Measurements from ENCODE around the gene TMEM229A. TPM values are rescaled to one million over a fixed set of nuclear protein-coding genes. Genes with fewer than 3 reads are reported as not detected.
A peak's percentile ranks its signal among the peaks of the same experiment; 100 is the strongest.

Gene TMEM229A
- total and polyA plus RNA-seq, 9 of the 15 experiments (the other 6 are each of a cell fraction or from before 2014, with no cell fraction given), result not detected

DNA sequence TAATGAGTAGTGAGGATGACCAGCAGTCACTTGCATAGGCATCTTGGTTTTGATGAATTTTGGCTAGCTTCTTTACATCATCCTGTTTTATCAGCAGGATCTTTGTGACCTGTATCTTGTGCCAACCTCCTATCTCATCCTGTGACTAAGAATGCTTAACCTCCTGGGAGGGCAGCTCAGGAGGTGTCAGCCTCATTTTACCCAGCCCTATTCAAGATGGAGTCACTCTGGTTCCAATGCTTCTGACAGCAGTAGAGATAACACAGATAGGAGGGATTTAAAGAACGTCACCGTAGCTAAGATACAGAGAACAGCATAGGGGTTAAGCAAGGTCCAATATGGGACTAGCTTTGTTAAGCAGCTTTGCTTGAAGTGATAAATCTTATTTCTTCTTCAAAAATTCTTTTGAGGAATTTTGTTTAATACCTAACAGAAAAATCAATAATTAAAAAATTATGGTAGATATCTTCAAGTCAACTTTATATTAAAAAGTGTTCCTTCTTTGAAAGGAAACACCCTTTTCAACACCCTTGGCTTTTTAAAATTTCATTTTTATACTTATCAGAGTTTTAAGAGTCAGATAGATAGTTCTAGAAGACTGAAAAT lies 39.9 kb downstream of the TMEM229A start (continued):
- TF ChIP-seq ZFX (CRISPR knock-in tag; IDR thresholded peaks at IDR 0.05) (no peak), CHCHD3 (CRISPR knock-in tag; IDR thresholded peaks at IDR 0.05) (no peak), TBP (optimal IDR thresholded peaks at IDR 0.05; ENCODE audit: low read depth, low read length) (no peak), U2AF2 (optimal IDR thresholded peaks at IDR 0.05; ENCODE audit: low read depth, low read length) (no peak), FOXO4 (CRISPR knock-in tag; IDR thresholded peaks at IDR 0.05) (peak; percentile 96), TEAD4 (IDR thresholded peaks at IDR 0.05; ENCODE audit: low read length) (no peak), TEAD4 (CRISPR knock-in tag; IDR thresholded peaks at IDR 0.05; ENCODE audit: borderline replicate concordance) (no peak), ZNF830 (CRISPR knock-in tag; IDR thresholded peaks at IDR 0.05) (peak; percentile 98), MECOM (CRISPR knock-in tag; IDR thresholded peaks at IDR 0.05) (peak; percentile 45; the same call in 1 of the 2 replicates), FOXP1 (CRISPR knock-in tag; IDR thresholded peaks at IDR 0.05) (no peak), ZKSCAN1 (IDR thresholded peaks at IDR 0.05; ENCODE audit: low read depth, low read length) (no peak), ZBTB49 (CRISPR knock-in tag; IDR thresholded peaks at IDR 0.05; ENCODE audit: borderline replicate concordance) (no peak), RBM14 (IDR thresholded peaks at IDR 0.05; ENCODE audit: borderline replicate concordance, insufficient read depth, low read depth, low read length) (no peak), TAF9B (IDR thresholded peaks at IDR 0.05; ENCODE audit: partially characterized antibody) (no peak), SFPQ (IDR thresholded peaks at IDR 0.05; ENCODE audit: low read depth, low read length) (no peak), CCNT2 (IDR thresholded peaks at IDR 0.05; ENCODE audit: borderline replicate concordance, extremely low read depth, insufficient read length, low read depth, low read length) (no peak)
- TF ChIP-seq, protein P1, sequence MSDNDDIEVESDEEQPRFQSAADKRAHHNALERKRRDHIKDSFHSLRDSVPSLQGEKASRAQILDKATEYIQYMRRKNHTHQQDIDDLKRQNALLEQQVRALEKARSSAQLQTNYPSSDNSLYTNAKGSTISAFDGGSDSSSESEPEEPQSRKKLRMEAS (CRISPR knock-in tag; IDR thresholded peaks at IDR 0.05), result no peak
- TF ChIP-seq, protein P2, sequence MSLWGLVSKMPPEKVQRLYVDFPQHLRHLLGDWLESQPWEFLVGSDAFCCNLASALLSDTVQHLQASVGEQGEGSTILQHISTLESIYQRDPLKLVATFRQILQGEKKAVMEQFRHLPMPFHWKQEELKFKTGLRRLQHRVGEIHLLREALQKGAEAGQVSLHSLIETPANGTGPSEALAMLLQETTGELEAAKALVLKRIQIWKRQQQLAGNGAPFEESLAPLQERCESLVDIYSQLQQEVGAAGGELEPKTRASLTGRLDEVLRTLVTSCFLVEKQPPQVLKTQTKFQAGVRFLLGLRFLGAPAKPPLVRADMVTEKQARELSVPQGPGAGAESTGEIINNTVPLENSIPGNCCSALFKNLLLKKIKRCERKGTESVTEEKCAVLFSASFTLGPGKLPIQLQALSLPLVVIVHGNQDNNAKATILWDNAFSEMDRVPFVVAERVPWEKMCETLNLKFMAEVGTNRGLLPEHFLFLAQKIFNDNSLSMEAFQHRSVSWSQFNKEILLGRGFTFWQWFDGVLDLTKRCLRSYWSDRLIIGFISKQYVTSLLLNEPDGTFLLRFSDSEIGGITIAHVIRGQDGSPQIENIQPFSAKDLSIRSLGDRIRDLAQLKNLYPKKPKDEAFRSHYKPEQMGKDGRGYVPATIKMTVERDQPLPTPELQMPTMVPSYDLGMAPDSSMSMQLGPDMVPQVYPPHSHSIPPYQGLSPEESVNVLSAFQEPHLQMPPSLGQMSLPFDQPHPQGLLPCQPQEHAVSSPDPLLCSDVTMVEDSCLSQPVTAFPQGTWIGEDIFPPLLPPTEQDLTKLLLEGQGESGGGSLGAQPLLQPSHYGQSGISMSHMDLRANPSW (CRISPR knock-in tag; IDR thresholded peaks at IDR 0.05), result no peak
